NCI-H526 (cell line): ENCODE measurements around the gene RIC1.
"Not testable (repeated sequence)": the region's sequence is repeated elsewhere in the genome, so short reads cannot be mapped to it uniquely, and the experiment has no call there.

ENCODE experiments used
- DNase-seq, 2 experiments: peaks; one replicate each; lab custom pipeline; 2025; lab: John Stamatoyannopoulos, UW

RIC1 gene

GRCh38 chr9:5786370-5787127, 157.6 kb downstream of the RIC1 start:
- DNase-seq, result no peak

- no peak for DNase-seq
Observed at GRCh38 chr9:5787220-5787619, 158.3 kb downstream of the RIC1 start.

- no peak for DNase-seq
Observed at GRCh38 chr9:5787759-5788302, 158.9 kb downstream of the RIC1 start.

GRCh38 chr9:5789489-5789888, 160.6 kb downstream of the RIC1 start:
- no peak for DNase-seq

- DNase-seq, result no peak
Observed at GRCh38 chr9:5790923-5791322, 162.0 kb downstream of the RIC1 start.

- DNase-seq, result no peak
Observed at GRCh38 chr9:5791870-5792269, 163.0 kb downstream of the RIC1 start.

GRCh38 chr9:5793812-5794211, 164.9 kb downstream of the RIC1 start:
- no peak for DNase-seq

GRCh38 chr9:5796298-5796697, 167.4 kb downstream of the RIC1 start:
- DNase-seq, result peak; percentile 23 to 45

- DNase-seq, result no peak
Observed at GRCh38 chr9:5798581-5798980, 169.7 kb downstream of the RIC1 start.

- peak; percentile 47 to 64 for DNase-seq
Observed at GRCh38 chr9:5799314-5799713, 170.4 kb downstream of the RIC1 start.

GRCh38 chr9:5800378-5800777, 171.5 kb downstream of the RIC1 start:
- not testable (repeated sequence) for DNase-seq

- DNase-seq, result peak; percentile 10 to 29
Observed at GRCh38 chr9:5800969-5801738, 172.2 kb downstream of the RIC1 start.

- no peak for DNase-seq
Observed at GRCh38 chr9:5801739-5802113, 172.8 kb downstream of the RIC1 start.

GRCh38 chr9:5805478-5805877, 176.6 kb downstream of the RIC1 start:
- DNase-seq, result no peak

- DNase-seq, result no peak
Observed at GRCh38 chr9:5811751-5812150, 182.8 kb downstream of the RIC1 start.

GRCh38 chr9:5813824-5814223, 184.9 kb downstream of the RIC1 start:
- no peak for DNase-seq

- no peak for DNase-seq
Observed at GRCh38 chr9:5815461-5815860, 186.6 kb downstream of the RIC1 start.

- no peak for DNase-seq
Observed at GRCh38 chr9:5817862-5818261, 189.0 kb downstream of the RIC1 start.

- no peak for DNase-seq
Observed at GRCh38 chr9:5818424-5819142, 189.7 kb downstream of the RIC1 start.

GRCh38 chr9:5819174-5819573, 190.3 kb downstream of the RIC1 start:
- DNase-seq, result no peak

GRCh38 chr9:5820425-5820824, 191.5 kb downstream of the RIC1 start:
- no peak for DNase-seq

- DNase-seq, result no peak
Observed at GRCh38 chr9:5825223-5825622, 196.3 kb downstream of the RIC1 start.
